Measurements from ENCODE around the gene ADGRG6. TPM values are rescaled to one million over a fixed set of nuclear protein-coding genes. Genes with fewer than 3 reads are reported as not detected.

ADGRG6 gene
- total RNA-seq, 1 donor from 2014 or later = 35.3 TPM

GRCh38 chr6:142400495-142400894, 98.7 kb downstream of the ADGRG6 start:
- DNase-seq (ENCODE audit: low read depth) = no peak
- H3K4me3 ChIP-seq (ENCODE audit: low read depth, low read length) = no peak overlapping the region
- no peak for TF ChIP-seq CTCF (conservative IDR thresholded peaks at IDR 0.05; ENCODE audit: low read depth, low read length)

GRCh38 chr6:142401838-142402237, 100.0 kb downstream of the ADGRG6 start:
- no peak overlapping the region for H3K4me3 ChIP-seq (ENCODE audit: low read depth, low read length)
- DNase-seq (ENCODE audit: low read depth) = no peak
- TF ChIP-seq CTCF (conservative IDR thresholded peaks at IDR 0.05; ENCODE audit: low read depth, low read length) = no peak

GRCh38 chr6:142404751-142405150, 102.9 kb downstream of the ADGRG6 start:
- no peak for DNase-seq (ENCODE audit: low read depth)
- no peak overlapping the region for H3K4me3 ChIP-seq (ENCODE audit: low read depth, low read length)
- TF ChIP-seq CTCF (conservative IDR thresholded peaks at IDR 0.05; ENCODE audit: low read depth, low read length) = no peak

GRCh38 chr6:142406131-142406530, 104.3 kb downstream of the ADGRG6 start:
- no peak for DNase-seq (ENCODE audit: low read depth)
- no peak overlapping the region for H3K4me3 ChIP-seq (ENCODE audit: low read depth, low read length)
- TF ChIP-seq CTCF (conservative IDR thresholded peaks at IDR 0.05; ENCODE audit: low read depth, low read length) = no peak

GRCh38 chr6:142407685-142408273, 106.0 kb downstream of the ADGRG6 start:
- H3K4me3 ChIP-seq (ENCODE audit: low read depth, low read length) = no peak overlapping the region
- TF ChIP-seq CTCF (conservative IDR thresholded peaks at IDR 0.05; ENCODE audit: low read depth, low read length) = no peak
- DNase-seq (ENCODE audit: low read depth) = no peak

GRCh38 chr6:142408409-142408808, 106.6 kb downstream of the ADGRG6 start:
- H3K4me3 ChIP-seq (ENCODE audit: low read depth, low read length) = no peak overlapping the region
- no peak for TF ChIP-seq CTCF (conservative IDR thresholded peaks at IDR 0.05; ENCODE audit: low read depth, low read length)
- DNase-seq (ENCODE audit: low read depth) = no peak

- no peak for TF ChIP-seq CTCF (conservative IDR thresholded peaks at IDR 0.05; ENCODE audit: low read depth, low read length)
- no peak overlapping the region for H3K4me3 ChIP-seq (ENCODE audit: low read depth, low read length)
- DNase-seq (ENCODE audit: low read depth) = no peak
Measured at GRCh38 chr6:142409794-142410193, 108.0 kb downstream of the ADGRG6 start.
